Nephron (organoid): Measurements from ENCODE around the gene ASPG.
A peak's percentile ranks its signal among the peaks of the same experiment; 100 is the strongest.

Experiments
- H3K27ac Mint-ChIP-seq, 3 experiments: 2 replicates each; pipeline ENCODE4 v1.8.0; 2020; ENCODE audit warnings: mixed read lengths in 3 of 3, mild to moderate bottlenecking in 2 of 3, moderate library complexity in 1 of 3
- H3K27me3 Mint-ChIP-seq: 2 replicates; pipeline ENCODE4 v1.8.0; 2021; ENCODE audit warnings: low read depth, mild to moderate bottlenecking, moderate library complexity, mixed read lengths
- H3K36me3 Mint-ChIP-seq: 2 replicates; pipeline ENCODE4 v1.8.0; 2020; ENCODE audit warnings: low read depth, mixed read lengths
- H3K4me1 Mint-ChIP-seq: 2 replicates; pipeline ENCODE4 v1.8.0; 2020; ENCODE audit warnings: mixed read lengths
- H3K4me3 Mint-ChIP-seq, 3 experiments: 2 replicates each; pipeline ENCODE4 v1.8.0; 2020; ENCODE audit warnings: mild to moderate bottlenecking in 3 of 3, mixed read lengths in 3 of 3, moderate library complexity in 2 of 3
- H3K9me3 Mint-ChIP-seq: 2 replicates; pipeline ENCODE4 v1.8.0; 2020; ENCODE audit warnings: mixed read lengths
- CTCF ChIP-seq, 3 experiments: fragments of 200-600 bp; sonication (generic); IDR thresholded peaks; one replicate each; pipeline ENCODE4 v1.5.0; 2021; ENCODE audit warnings: antibody characterized with exemption in 3 of 3; ENCODE audit not compliant: unreplicated experiment in 3 of 3

The ASPG gene

DNA sequence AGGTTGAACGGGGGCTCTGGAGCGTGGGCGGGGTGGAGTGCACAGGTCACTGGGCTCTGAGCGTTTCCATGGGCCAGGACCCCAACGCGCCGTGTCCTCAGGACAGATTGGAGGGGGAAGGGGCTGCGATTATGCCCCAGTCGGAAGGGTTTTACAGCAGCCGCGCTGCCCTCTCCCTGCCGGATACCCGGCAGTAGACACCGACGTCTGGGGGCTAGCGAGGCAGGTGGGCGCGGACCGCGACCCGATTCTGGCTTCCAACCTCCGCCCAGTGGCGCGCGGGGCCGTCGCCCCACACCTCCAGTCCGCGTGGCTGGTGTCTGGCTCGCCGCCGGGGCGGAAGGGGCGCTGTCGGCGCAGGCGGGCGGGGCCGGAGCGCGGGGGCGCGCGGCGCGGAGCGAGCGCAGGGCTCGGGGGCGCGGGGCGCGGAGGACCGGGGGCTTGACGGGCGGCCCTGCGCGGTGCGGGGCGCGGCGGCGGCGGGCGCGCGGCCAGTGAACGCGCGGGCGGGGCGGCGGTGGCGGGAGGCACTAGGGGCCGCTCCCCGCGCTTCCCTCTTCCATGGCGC lies 50.5 kb downstream of the ASPG start:
- Mint-ChIP-seq H3K4me3 (peak overlapping the region in 2 of 3 experiments; percentile 28 to 69), H3K27ac (no peak overlapping the region), H3K36me3 (no peaks in the 10 kb centered on the region), H3K27me3 (peaks cover 68% of the 10 kb centered on the region), H3K4me1 (peaks cover 5% of the 10 kb centered on the region), H3K9me3 (peaks cover under 1% of the 10 kb centered on the region)
- no peak for TF ChIP-seq CTCF (IDR thresholded peaks at IDR 0.05; ENCODE audit: unreplicated experiment in 3 of 3)

DNA sequence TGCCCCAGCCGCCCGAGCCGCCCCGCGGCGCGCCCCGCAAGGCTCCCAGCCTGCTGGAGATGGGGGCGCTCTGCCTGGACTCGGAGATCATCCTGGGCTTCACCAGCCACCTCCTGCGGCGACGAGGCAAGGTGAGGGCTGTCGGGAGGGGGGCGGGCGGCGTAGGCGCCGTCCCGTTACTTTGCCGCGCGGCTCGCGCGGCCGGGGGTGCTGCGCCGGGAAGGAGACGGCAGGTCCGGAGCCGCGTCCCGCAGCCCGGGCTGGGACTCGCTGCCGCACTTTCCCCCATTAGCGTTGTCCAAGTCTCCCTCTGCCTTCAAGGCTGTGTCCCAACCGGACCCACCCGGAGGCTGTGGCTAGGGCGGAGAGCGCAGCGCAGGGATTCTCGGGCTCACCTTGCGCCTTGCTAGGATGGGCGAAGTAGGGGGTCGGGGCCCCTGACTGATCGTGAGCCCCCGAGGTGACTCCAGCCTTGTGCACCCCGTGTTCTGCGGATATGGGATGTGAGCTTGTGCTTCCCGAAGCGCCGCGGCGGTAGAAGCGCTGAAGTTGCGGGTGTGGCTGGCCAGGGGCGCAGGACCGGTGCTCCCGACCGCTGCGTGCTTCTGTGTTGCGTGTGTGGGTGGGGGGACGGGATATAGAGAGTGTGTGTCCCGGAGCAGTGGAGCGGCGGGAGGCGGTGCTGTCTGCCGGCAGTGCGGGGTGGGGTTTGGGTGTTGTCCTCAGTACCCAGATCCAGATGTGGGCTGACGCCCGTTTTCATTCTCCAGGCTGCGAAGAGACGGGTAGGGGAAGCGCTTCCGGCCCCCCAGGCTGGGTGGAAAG lies 51.2 kb downstream of the ASPG start:
- H3K9me3 Mint-ChIP-seq: no peaks in the 10 kb centered on the region
- no peak overlapping the region for H3K27ac Mint-ChIP-seq
- H3K4me3 Mint-ChIP-seq: peak overlapping the region; percentile 77 to 81 (median 79)
- no peak for TF ChIP-seq CTCF (IDR thresholded peaks at IDR 0.05; ENCODE audit: unreplicated experiment in 3 of 3)
- peaks cover 64% of the 10 kb centered on the region for H3K27me3 Mint-ChIP-seq
- H3K36me3 Mint-ChIP-seq: no peaks in the 10 kb centered on the region
- H3K4me1 Mint-ChIP-seq: peaks cover 5% of the 10 kb centered on the region

- H3K4me3 Mint-ChIP-seq: peak overlapping the region; percentile 77 to 81 (median 79)
- TF ChIP-seq CTCF (IDR thresholded peaks at IDR 0.05; ENCODE audit: unreplicated experiment in 3 of 3): peak; percentile 93 to 98 (median 97)
- H3K9me3 Mint-ChIP-seq: no peaks in the 10 kb centered on the region
- no peaks in the 10 kb centered on the region for H3K36me3 Mint-ChIP-seq
- H3K27ac Mint-ChIP-seq: no peak overlapping the region
- H3K27me3 Mint-ChIP-seq: peaks cover 56% of the 10 kb centered on the region
- H3K4me1 Mint-ChIP-seq: peaks cover 5% of the 10 kb centered on the region
Observed at GRCh38 chr14:104137297-104138097, 52.0 kb downstream of the ASPG start.

- H3K36me3 Mint-ChIP-seq: no peaks in the 10 kb centered on the region
- peaks cover 51% of the 10 kb centered on the region for H3K27me3 Mint-ChIP-seq
- TF ChIP-seq CTCF (IDR thresholded peaks at IDR 0.05; ENCODE audit: unreplicated experiment in 3 of 3): no peak
- no peaks in the 10 kb centered on the region for H3K9me3 Mint-ChIP-seq
- H3K4me1 Mint-ChIP-seq: peaks cover 7% of the 10 kb centered on the region
- no peak within 1 kb of the TSS for H3K27ac Mint-ChIP-seq
- peak within 1 kb of the TSS; percentile 79 to 83 (median 81) for H3K4me3 Mint-ChIP-seq
Observed at GRCh38 chr14:104138098-104138717, 52.7 kb downstream of the ASPG start, which contains the start of gene KIF26A. TSS of gene KIF26A (plus strand) at chr14:104138587. CDS start at chr14:104138723, 136 bp downstream.

DNA sequence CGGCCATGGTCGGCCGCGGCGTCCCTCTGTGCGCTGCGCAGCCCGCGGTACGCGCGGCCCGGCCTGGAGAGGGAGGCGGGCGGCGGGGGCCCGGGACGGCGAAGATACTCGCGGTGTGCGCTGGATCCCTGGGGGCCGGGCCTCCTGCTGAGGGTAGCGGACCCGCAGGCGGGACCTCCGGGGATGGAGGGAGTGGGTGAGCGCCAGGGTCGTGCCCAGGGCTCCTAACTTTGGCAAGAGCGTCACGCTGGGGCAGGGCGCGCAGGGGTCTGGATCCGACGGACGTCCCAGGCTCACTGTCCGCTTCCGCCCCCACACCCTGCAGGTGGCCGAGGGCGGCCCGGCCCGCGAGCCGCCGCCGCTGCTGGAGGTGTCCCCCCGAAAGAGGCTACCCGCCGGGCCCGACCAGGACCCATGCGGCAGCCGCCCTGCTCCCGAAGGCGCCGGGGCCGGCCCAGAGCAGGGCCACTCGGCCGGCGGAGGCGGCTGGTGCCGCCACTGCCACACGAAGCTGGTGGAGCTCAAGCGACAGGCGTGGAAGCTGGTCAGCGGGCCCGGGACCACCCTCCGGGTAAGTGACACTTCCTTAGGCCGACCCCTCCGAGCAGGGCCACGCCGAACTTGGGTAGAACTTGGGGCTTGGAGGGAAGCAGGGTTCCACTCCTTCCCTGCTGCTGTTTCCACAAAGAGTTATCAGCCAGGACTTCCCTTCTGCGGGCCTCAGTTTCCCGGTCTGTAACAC lies 53.4 kb downstream of the ASPG start:
- Mint-ChIP-seq H3K4me1 (peaks cover 8% of the 10 kb centered on the region), H3K27ac (no peak overlapping the region), H3K4me3 (peak overlapping the region; percentile 79 to 83 (median 81)), H3K9me3 (no peaks in the 10 kb centered on the region), H3K27me3 (peaks cover 47% of the 10 kb centered on the region), H3K36me3 (no peaks in the 10 kb centered on the region)
- no peak for TF ChIP-seq CTCF (IDR thresholded peaks at IDR 0.05; ENCODE audit: unreplicated experiment in 3 of 3)
